GM19351 (cell line): Measurements from ENCODE around the gene GRAMD1B.

ENCODE experiments used
- ATAC-seq: cut with Tn5 transposase; IDR thresholded peaks from one replicate; pipeline ENCODE4 v1.9.1; 2021; ENCODE audit warnings: mild to moderate bottlenecking, moderate library complexity; ENCODE audit not compliant: unreplicated experiment

Gene GRAMD1B

DNA sequence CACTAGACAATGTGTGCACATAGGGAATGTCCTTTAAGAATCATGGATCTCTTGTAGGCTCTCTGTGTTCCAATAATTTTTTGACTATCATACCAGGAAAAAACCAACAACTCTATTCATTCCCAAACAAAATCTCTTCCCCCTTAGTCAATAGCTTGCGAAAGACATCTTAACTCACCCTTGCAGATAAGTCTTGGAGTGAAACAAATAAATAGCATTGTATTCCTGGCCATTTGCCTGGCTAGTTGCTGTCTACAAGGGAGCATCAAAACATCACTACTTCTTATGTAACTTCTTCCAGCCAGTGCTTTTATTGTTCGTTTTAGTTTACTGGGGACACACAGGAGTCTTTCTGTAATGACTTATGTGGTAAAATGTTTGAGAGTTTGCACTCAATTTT is 194.9 kb downstream of the GRAMD1B start:
- ATAC-seq = no peak

DNA sequence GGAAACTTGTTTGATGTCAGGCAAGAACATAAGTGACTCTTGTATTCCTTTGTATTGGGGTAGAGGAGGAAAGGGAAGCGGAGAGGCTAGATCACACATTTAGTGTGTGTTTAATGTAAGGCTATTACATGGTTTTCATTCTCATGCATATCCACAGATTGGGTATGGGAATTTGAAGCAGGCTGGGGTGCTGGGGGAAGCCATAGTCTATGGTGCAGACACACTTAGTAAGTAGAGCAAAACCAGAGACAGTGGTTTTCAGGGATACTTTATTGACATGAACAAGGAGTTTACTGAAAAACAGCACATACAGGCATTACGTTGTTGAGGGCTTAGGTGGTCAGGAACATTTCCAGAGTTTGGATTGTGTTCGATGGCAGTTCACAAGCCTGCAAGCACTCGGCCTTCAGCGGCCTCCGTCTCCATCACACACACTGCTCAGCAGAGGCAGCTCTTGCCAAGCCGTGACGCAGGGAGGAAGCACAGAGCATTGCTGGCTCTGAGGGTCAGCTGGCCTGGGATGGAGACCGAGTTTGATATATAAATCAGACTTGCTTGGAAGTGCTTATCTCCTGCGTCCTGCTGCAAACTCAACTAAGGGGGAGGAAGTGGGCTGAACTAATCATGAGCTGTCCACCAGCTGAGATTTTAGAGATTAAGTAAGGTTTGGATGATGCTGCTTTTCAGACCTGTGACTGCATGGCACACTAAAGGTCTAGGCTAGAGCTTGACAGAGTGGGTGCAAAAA is 199.0 kb downstream of the GRAMD1B start:
- ATAC-seq = no peak

DNA sequence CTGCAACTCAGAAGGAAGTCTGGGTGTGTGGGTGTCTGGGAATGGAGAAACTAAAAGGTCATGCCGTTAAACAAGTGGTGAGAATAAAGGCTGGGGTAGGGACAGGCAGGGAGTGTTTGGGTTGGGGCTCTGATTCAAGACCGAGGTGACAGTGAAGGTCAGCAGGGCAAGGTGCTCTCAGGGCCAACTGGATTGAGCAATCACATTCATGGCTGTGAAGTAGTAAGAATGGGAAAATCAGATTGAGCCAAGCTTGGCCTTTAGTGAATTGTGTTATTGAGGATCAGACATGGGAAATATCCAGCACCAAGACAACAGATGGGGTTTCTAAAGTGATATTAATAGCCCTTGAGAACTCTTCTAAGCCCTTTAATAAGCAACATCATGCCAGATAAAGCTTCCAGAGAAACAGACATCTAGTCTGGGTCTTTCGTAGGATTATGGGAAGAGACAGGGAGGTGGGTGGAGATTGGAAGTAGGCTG is 200.1 kb downstream of the GRAMD1B start:
- ATAC-seq = no peak

DNA sequence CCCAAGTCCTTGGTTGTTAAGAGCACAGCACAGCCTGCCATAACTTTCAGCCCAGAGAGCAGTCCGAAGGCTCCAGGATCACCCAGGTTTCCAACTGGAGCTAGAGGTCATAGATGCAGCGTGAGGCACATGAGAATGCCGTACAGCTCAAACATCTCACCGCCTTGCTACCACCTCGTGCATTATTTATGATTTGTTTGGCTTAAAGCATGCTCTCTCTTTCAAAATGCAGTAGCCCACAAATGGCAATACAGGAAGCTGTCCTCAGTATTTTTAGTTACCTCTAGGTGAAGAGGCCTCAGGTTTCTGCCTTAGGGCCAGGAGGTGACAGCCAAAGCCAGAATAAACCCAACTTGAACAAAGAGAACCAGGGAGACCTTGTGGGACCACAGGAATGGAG is 210.0 kb downstream of the GRAMD1B start:
- no peak for ATAC-seq

DNA sequence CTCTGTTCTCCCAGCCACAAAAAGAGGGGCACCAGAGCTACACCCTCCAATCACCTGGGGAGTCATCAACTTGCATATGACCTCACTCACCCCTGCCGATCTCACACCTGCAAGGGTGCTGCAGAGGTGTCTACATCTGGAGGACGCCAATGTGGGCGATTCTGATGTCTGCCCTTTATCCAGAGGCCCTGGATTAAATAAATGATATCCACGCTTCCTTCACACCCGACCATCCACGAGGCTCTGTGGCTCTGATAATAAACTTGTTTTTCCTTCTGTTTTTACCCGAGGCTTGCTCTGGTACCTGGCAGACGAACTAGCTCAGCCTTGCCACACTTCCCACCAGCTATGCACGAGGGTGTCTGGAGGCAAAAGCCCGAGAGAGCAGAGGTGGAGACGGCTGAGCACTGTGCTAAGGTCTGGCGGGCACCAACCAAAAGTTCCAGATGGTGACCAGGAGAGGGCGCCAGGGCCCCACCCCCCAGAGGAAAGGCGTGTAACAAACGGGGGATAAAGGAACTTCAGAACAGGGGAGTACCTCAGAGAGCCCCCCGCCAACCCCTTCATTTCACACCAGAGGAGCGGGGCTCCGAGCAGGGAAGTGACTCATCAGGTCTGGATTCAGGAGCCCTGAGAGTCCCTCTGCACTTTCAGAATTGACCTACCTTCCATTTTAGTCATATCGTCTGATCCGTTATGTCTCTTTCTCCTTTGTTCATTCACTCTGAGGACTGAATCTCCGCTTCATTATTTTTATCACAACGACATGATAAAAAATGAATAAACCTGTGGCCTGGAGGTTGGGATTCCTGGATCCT is 210.8 kb downstream of the GRAMD1B start:
- ATAC-seq = peak; percentile 97

- ATAC-seq = no peak
Observed at GRCh38 chr11:123641495-123641840, 211.4 kb downstream of the GRAMD1B start.

DNA sequence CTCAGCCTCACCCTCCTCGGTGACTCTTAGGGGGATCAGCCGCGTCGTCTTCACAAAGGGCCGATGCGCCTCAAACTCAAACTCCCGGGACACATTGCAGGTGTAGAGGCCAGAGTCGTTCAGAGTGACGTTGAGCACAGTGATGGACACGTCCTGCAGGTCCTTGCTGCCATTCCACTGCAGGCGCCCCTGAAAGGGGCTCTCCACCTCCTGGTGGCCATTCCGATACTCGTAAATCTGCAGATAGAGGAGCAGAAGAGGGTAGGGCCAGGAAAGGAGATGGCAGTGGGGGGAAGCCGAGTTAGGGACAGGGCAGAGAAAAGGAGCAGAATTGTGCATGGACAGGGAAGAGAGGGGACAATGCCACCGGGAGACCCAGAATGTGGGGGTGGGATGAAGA is 212.4 kb downstream of the GRAMD1B start:
- ATAC-seq = no peak

DNA sequence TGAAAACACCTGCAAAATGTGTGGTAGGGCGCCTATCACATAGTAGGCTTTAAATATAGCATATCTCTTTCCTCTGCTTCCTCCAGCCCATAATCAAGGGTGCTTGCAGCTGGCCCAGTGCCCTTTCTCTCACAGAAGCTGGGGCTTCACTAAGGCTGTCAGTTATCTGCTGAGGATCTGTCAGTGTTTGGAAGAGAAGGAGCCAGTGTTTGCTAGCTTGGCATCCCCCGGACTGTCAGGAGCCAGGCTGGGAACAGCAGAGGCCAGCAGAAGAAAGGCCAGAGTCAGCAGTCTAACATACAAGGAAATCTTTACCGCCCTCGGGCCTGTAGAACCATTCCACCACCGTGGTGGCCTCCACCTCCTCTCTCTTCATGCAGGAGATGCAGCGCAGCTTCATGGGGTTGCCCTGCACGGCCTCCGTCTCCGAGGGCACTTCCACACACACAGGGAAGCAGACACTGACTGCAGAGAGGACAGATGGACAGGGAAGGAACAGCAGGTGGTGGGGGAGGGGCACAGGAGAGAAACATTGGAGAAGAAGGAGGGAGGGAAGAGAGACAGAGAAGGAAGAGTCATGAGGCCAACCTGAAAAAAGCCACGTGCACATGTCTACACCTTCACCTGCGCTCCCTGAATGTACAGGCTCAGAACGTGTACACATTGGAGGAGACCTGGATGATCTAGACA is 215.4 kb downstream of the GRAMD1B start:
- ATAC-seq = no peak

GRCh38 chr11:123650901-123651300 is 220.8 kb downstream of the GRAMD1B start:
- ATAC-seq = no peak

GRCh38 chr11:123652599-123652998 is 222.5 kb downstream of the GRAMD1B start:
- ATAC-seq = no peak

- no peak for ATAC-seq
Observed at GRCh38 chr11:123653483-123653826, 223.4 kb downstream of the GRAMD1B start.

DNA sequence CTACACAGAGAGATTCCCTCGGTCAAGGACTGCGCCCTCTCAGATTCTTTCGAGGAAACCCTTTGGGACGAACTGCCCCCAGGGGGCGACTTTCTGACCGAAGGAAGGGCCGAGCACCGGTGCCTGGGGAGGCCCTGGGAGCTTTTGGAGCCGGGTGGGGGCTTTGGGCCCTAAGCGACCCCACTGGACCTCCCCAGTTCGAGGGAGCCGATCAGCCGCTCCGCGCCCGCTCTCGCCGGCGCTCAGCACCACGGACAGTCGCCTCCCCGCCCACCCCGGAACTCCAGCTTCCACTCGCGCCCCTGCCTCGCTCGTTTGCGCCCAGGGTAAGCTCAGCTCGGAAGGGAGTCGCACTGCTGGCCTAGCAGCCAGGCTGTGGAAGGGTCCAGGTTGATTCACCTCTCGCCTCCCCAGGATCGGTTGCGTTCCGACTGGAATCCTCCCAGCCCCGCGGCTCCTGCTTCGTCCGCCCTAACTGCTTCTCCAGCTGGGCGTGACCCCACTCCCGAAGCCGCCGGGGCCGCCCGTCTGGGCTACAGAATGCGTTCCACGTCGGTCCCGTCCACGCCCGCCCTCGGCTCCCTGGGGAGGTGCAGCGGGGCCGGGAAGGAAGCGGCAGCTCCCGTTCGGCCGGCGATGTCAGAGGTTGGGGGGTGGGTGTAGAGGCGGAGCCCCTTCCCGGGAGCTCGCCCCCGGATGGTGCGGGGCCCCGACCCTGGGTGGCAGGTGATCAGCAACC is 223.9 kb downstream of the GRAMD1B start:
- peak; percentile 52 for ATAC-seq

DNA sequence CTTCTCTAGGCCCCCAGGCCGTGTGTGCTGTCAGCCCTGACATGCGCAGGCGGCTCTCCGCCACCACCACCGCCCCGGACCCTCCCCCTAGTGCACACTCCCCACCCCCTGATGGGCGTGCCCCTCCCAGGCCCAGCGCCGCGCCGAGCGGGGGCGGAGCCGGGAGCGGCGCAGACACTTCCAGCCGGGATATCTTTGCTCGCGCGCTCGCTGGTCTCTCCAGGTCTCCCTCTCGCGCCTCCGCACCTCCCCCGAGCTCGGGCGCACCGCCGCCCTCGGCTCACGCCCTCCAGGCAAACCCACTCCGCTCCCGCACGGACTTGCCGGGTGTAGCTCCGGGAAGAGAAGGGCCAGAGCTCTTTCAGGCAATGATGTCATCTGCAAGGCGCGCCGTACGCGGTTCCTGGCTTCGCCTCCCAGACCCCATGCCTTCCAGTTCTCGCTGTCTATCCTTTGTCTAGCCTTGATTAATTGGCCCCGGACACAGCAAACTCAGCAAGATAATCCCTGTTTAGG is 224.6 kb downstream of the GRAMD1B start, which contains the start of gene SCN3B:
Gene SCN3B (minus strand): TSS at position 59 of the 516 bp plus-strand sequence. CDS start 823 bp downstream, outside the sequence.
- peak; percentile 74 for ATAC-seq

- ATAC-seq = no peak
Observed at GRCh38 chr11:123659311-123659710, 229.2 kb downstream of the GRAMD1B start.

GRCh38 chr11:123659965-123660364 is 229.9 kb downstream of the GRAMD1B start:
- ATAC-seq = peak; percentile 97

- ATAC-seq = no peak
Observed at GRCh38 chr11:123665306-123665705, 235.2 kb downstream of the GRAMD1B start.

DNA sequence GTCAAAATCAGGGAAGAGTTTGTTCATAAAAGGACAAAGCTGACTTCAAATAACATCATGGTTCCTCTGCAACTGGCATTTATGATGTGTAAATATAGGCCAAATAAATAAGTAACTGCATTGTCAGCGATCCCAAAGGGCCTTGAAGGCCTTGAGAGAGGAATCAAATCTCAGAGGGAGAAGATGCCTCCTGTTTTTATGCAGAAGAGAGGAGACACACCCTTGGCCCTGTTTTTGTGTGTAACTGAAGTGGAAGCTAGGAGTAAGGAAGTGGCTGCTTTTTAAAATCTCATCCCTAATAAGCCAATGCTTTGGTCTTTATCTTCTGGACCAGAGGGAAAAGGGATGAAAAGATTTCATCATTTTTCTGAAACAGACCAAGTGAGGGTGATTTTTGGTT is 240.0 kb downstream of the GRAMD1B start:
- no peak for ATAC-seq

- no peak for ATAC-seq
Observed at GRCh38 chr11:123671534-123671933, 241.5 kb downstream of the GRAMD1B start.

- ATAC-seq = no peak
Observed at GRCh38 chr11:123672568-123672967, 242.5 kb downstream of the GRAMD1B start.

- no peak for ATAC-seq
Observed at GRCh38 chr11:123674297-123674696, 244.2 kb downstream of the GRAMD1B start.
